Measurements from ENCODE around the gene GALNS.
A peak's percentile ranks its signal among the peaks of the same experiment; 100 is the strongest.

DNA sequence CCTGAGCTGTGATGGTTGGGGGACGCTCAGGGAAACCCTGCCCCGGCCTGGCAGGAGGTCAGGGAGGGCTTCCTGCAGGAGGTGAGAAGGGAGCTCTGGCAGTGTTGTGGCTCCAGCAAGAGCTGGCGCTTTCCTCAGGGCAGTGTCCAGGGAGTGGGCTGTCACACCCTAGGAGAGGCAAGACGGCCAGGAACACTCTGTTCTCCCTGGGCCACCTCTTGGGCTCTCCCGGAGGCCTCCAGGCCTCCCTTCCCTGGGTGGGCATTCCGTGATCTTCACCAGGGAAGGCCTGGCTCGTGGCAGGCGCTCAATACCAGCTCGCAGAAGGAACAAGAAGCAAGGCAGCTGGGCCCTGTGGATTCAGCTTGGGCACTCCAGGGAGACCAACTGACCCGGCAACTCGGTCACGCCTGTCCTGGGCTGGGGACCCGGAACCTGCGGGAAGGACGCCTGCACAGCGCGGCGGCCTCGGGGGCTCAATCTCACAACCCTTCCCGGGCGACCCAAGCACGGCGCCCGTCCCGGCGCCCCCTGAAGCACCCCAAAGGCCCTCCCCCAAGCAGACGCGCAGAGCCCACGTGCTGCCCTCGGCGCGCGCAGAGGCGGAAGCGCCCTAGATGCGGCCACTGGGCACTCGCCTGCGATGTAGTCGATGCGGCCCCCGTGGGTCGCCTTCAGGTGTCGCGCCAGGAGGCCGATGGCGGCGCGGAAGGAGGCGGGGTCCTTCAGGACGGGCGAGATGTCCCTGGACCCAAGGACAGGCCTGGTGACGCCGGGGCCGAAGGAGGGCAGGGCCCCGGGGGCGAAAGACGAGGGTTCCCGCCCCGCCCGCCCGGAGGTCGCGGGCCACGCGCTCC, 45.6 kb downstream of the GALNS start:
- TF ChIP-seq, protein P1, sequence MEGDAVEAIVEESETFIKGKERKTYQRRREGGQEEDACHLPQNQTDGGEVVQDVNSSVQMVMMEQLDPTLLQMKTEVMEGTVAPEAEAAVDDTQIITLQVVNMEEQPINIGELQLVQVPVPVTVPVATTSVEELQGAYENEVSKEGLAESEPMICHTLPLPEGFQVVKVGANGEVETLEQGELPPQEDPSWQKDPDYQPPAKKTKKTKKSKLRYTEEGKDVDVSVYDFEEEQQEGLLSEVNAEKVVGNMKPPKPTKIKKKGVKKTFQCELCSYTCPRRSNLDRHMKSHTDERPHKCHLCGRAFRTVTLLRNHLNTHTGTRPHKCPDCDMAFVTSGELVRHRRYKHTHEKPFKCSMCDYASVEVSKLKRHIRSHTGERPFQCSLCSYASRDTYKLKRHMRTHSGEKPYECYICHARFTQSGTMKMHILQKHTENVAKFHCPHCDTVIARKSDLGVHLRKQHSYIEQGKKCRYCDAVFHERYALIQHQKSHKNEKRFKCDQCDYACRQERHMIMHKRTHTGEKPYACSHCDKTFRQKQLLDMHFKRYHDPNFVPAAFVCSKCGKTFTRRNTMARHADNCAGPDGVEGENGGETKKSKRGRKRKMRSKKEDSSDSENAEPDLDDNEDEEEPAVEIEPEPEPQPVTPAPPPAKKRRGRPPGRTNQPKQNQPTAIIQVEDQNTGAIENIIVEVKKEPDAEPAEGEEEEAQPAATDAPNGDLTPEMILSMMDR (IDR thresholded peaks at IDR 0.05; ENCODE audit: poor library complexity, severe bottlenecking): no peak
- TF ChIP-seq EP300 (conservative IDR thresholded peaks at IDR 0.05; ENCODE audit: poor library complexity, severe bottlenecking) (peak; percentile 22), EZH2 (IDR thresholded peaks at IDR 0.05; ENCODE audit: borderline replicate concordance, insufficient read depth, low read length, poor library complexity, severe bottlenecking) (no peak), POLR2AphosphoS5 (IDR thresholded peaks at IDR 0.05) (peak; percentile 68), MXI1 (conservative IDR thresholded peaks at IDR 0.05; ENCODE audit: poor library complexity, severe bottlenecking) (peak; percentile 95), RAD21 (conservative IDR thresholded peaks at IDR 0.05) (peak; percentile 13)
